ENCODE data around the gene SNAPC1.

DNA sequence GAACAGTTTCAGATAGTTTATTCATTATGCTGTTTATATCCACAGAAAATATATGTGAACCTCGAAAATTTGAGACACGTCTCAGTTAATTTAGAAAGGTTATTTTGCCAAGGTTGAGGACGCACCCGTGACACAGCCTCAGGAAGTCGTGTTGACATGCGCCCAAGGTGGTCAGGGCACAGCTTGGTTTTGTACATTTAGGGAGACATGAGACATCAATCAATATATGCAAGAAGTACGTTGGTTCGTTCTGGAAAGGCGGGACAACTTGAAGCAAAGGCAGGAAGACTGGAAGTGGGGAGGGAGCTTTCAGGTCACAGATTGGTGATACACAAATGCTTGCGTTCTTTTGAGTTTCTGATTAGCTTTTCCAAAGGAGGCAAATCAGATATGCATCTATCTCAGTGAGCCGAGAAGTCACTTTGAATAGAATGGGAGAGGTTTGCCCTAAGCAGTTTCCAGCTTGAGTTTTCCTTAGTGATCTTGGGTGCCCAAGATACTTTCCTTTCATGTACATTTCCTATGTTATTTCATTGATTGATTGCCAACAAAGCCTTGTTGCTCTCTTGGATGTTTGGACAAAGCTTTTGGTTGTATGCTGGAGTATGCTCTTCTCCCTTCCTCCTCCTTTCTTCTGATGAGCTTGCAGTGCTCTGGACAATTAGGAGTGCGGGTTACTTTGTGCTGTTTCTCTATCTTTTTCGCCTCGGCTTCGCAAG lies 3.2 kb downstream of the SNAPC1 start:
- TF ChIP-seq POLR2AphosphoS5 (IDR thresholded peaks at IDR 0.05; ENCODE audit: borderline replicate concordance, low read depth, low read length) = no peak
- no peak for TF ChIP-seq EZH2 (IDR thresholded peaks at IDR 0.05)
